NCI-H2196 (cell line): Measurements from ENCODE around the gene NCK2.

Source experiments
- DNase-seq: peaks from one replicate; lab custom pipeline; 2025; ENCODE audit not compliant: unreplicated experiment; lab: John Stamatoyannopoulos, UW

Gene NCK2

GRCh38 chr2:105866216-105867185 is 121.8 kb downstream of the NCK2 start:
- DNase-seq = no peak

GRCh38 chr2:105867587-105867986 is 122.9 kb downstream of the NCK2 start:
- no peak for DNase-seq

- DNase-seq = no peak
Measured at GRCh38 chr2:105868060-105868459, 123.3 kb downstream of the NCK2 start.

- no peak for DNase-seq
Measured at GRCh38 chr2:105869341-105869740, 124.6 kb downstream of the NCK2 start.

GRCh38 chr2:105870062-105870461 is 125.3 kb downstream of the NCK2 start:
- no peak for DNase-seq

GRCh38 chr2:105870858-105871257 is 126.1 kb downstream of the NCK2 start:
- DNase-seq = no peak

- no peak for DNase-seq
Measured at GRCh38 chr2:105872142-105872728, 127.5 kb downstream of the NCK2 start.

- no peak for DNase-seq
Measured at GRCh38 chr2:105872830-105873229, 128.1 kb downstream of the NCK2 start.

GRCh38 chr2:105873281-105873680 is 128.6 kb downstream of the NCK2 start:
- no peak for DNase-seq

- no peak for DNase-seq
Measured at GRCh38 chr2:105873721-105874120, 129.0 kb downstream of the NCK2 start.

GRCh38 chr2:105874466-105874865 is 129.8 kb downstream of the NCK2 start:
- DNase-seq = no peak

GRCh38 chr2:105875241-105875640 is 130.5 kb downstream of the NCK2 start:
- no peak for DNase-seq

GRCh38 chr2:105876191-105876590 is 131.5 kb downstream of the NCK2 start:
- DNase-seq = no peak

- no peak for DNase-seq
Measured at GRCh38 chr2:105877945-105878344, 133.2 kb downstream of the NCK2 start.

GRCh38 chr2:105879106-105879802 is 134.5 kb downstream of the NCK2 start:
- no peak for DNase-seq

GRCh38 chr2:105879803-105880300 is 135.1 kb downstream of the NCK2 start:
- no peak for DNase-seq

- DNase-seq = no peak
Measured at GRCh38 chr2:105880637-105881036, 135.9 kb downstream of the NCK2 start.

- DNase-seq = no peak
Measured at GRCh38 chr2:105881286-105882136, 136.8 kb downstream of the NCK2 start.

GRCh38 chr2:105882341-105882740 is 137.6 kb downstream of the NCK2 start:
- no peak for DNase-seq

- DNase-seq = no peak
Measured at GRCh38 chr2:105882920-105883435, 138.3 kb downstream of the NCK2 start.
